HT1080 (cell line): Measurements from ENCODE around the gene RPL39L. TPM values are rescaled to one million over a fixed set of nuclear protein-coding genes. Genes with fewer than 3 reads are reported as not detected.
"Not testable (repeated sequence)": the region's sequence is repeated elsewhere in the genome, so short reads cannot be mapped to it uniquely, and the experiment has no call there.

Source experiments
- DNase-seq: peaks from one replicate; pipeline ENCODE4 v3.0.0-alpha.2; 2015; ENCODE audit warnings: low read depth
- total RNA-seq: library from RNA; depleted of rRNA; stranded (reverse); fragments of >200 nt; shearing (Covaris generic); gene quantifications from 2 replicates; pipeline ENCODE4 v1.2.3, GENCODE V29; 2014

The RPL39L gene
- total RNA-seq, 1 experiment from 2014 or later: not detected

- no peak for DNase-seq
Measured at GRCh38 chr3:187145149-187145895, 6.0 kb upstream of the RPL39L start.

GRCh38 chr3:187139895-187140253, 578 bp upstream of the RPL39L start:
- DNase-seq: no peak

GRCh38 chr3:187136936-187137335, 2.4 kb downstream of the RPL39L start:
- peak; percentile 86 for DNase-seq

- DNase-seq: no peak
Measured at GRCh38 chr3:187136337-187136736, 3.0 kb downstream of the RPL39L start.

- DNase-seq: not testable (repeated sequence)
Measured at GRCh38 chr3:187135172-187135690, 4.1 kb downstream of the RPL39L start.

- not testable (repeated sequence) for DNase-seq
Measured at GRCh38 chr3:187133181-187133580, 6.1 kb downstream of the RPL39L start.

- DNase-seq: no peak
Measured at GRCh38 chr3:187132666-187133065, 6.6 kb downstream of the RPL39L start.

GRCh38 chr3:187131981-187132380, 7.3 kb downstream of the RPL39L start:
- no peak for DNase-seq

GRCh38 chr3:187130346-187131066, 8.8 kb downstream of the RPL39L start:
- DNase-seq: peak; percentile 90

- DNase-seq: no peak
Measured at GRCh38 chr3:187125319-187126031, 13.8 kb downstream of the RPL39L start.

GRCh38 chr3:187122261-187122660, 17.0 kb downstream of the RPL39L start:
- no peak for DNase-seq

GRCh38 chr3:187120326-187120725, 19.0 kb downstream of the RPL39L start:
- DNase-seq: no peak

- no peak for DNase-seq
Measured at GRCh38 chr3:187114511-187114910, 24.8 kb downstream of the RPL39L start.

- DNase-seq: peak; percentile 42
Measured at GRCh38 chr3:187112934-187113793, 26.1 kb downstream of the RPL39L start.

GRCh38 chr3:187110156-187110555, 29.1 kb downstream of the RPL39L start:
- no peak for DNase-seq

GRCh38 chr3:187107989-187108388, 31.3 kb downstream of the RPL39L start:
- no peak for DNase-seq

- no peak for DNase-seq
Measured at GRCh38 chr3:187105700-187106099, 33.6 kb downstream of the RPL39L start.

- peak; percentile 52 for DNase-seq
Measured at GRCh38 chr3:187104933-187105332, 34.4 kb downstream of the RPL39L start.

GRCh38 chr3:187104342-187104741, 35.0 kb downstream of the RPL39L start:
- DNase-seq: no peak

- DNase-seq: no peak
Measured at GRCh38 chr3:187103251-187103650, 36.0 kb downstream of the RPL39L start.

GRCh38 chr3:187102073-187102634, 37.1 kb downstream of the RPL39L start:
- no peak for DNase-seq
